ENCODE results near the gene CACNA1B. TPM values are rescaled to one million over a fixed set of nuclear protein-coding genes. Genes with fewer than 3 reads are reported as not detected.

CACNA1B gene
- polyA plus RNA-seq, 2 of the 4 experiments (the other 2 are of a cell fraction) = 0.03 to 0.06 TPM

DNA sequence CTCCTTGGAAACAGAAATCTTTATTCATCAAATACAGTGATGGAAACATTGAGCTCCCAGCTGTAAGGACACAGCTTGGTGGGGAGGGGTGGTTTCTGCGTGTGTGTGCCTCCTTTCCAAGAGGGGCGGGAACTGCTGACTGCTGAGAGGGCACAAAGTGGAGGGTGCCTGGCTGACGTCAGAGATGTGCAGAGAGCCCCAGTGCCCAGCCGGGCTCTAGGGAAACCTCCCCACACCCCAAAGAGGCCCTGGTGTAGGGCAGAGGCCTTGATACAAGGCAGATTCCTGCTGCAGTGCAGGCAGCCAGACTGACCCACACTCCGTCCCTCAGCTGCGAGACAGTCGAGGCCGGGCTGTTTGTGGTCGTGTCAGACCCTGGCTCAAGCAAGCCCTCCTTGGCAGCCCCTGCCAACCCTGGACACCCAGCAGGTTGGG lies 191.0 kb downstream of the CACNA1B start (continued):
- TF ChIP-seq, protein P1, sequence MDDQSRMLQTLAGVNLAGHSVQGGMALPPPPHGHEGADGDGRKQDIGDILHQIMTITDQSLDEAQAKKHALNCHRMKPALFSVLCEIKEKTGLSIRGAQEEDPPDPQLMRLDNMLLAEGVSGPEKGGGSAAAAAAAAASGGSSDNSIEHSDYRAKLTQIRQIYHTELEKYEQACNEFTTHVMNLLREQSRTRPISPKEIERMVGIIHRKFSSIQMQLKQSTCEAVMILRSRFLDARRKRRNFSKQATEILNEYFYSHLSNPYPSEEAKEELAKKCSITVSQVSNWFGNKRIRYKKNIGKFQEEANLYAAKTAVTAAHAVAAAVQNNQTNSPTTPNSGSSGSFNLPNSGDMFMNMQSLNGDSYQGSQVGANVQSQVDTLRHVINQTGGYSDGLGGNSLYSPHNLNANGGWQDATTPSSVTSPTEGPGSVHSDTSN (IDR thresholded peaks at IDR 0.05) = no peak
- TF ChIP-seq, protein P2, sequence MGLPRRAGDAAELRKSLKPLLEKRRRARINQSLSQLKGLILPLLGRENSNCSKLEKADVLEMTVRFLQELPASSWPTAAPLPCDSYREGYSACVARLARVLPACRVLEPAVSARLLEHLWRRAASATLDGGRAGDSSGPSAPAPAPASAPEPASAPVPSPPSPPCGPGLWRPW (IDR thresholded peaks at IDR 0.05) = no peak
- TF ChIP-seq, protein P3, sequence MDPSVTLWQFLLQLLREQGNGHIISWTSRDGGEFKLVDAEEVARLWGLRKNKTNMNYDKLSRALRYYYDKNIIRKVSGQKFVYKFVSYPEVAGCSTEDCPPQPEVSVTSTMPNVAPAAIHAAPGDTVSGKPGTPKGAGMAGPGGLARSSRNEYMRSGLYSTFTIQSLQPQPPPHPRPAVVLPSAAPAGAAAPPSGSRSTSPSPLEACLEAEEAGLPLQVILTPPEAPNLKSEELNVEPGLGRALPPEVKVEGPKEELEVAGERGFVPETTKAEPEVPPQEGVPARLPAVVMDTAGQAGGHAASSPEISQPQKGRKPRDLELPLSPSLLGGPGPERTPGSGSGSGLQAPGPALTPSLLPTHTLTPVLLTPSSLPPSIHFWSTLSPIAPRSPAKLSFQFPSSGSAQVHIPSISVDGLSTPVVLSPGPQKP (IDR thresholded peaks at IDR 0.05; ENCODE audit: low read depth, low read length) = no peak
- TF ChIP-seq RCOR1 (IDR thresholded peaks at IDR 0.05; ENCODE audit: low read depth, low read length) = no peak
- TF ChIP-seq, protein P4, sequence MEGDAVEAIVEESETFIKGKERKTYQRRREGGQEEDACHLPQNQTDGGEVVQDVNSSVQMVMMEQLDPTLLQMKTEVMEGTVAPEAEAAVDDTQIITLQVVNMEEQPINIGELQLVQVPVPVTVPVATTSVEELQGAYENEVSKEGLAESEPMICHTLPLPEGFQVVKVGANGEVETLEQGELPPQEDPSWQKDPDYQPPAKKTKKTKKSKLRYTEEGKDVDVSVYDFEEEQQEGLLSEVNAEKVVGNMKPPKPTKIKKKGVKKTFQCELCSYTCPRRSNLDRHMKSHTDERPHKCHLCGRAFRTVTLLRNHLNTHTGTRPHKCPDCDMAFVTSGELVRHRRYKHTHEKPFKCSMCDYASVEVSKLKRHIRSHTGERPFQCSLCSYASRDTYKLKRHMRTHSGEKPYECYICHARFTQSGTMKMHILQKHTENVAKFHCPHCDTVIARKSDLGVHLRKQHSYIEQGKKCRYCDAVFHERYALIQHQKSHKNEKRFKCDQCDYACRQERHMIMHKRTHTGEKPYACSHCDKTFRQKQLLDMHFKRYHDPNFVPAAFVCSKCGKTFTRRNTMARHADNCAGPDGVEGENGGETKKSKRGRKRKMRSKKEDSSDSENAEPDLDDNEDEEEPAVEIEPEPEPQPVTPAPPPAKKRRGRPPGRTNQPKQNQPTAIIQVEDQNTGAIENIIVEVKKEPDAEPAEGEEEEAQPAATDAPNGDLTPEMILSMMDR (IDR thresholded peaks at IDR 0.05) = no peak
- TF ChIP-seq, protein P5, sequence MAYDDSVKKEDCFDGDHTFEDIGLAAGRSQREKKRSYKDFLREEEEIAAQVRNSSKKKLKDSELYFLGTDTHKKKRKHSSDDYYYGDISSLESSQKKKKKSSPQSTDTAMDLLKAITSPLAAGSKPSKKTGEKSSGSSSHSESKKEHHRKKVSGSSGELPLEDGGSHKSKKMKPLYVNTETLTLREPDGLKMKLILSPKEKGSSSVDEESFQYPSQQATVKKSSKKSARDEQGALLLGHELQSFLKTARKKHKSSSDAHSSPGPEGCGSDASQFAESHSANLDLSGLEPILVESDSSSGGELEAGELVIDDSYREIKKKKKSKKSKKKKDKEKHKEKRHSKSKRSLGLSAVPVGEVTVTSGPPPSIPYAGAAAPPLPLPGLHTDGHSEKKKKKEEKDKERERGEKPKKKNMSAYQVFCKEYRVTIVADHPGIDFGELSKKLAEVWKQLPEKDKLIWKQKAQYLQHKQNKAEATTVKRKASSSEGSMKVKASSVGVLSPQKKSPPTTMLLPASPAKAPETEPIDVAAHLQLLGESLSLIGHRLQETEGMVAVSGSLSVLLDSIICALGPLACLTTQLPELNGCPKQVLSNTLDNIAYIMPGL (CRISPR knock-in tag; IDR thresholded peaks at IDR 0.05; ENCODE audit: borderline replicate concordance) = no peak

DNA sequence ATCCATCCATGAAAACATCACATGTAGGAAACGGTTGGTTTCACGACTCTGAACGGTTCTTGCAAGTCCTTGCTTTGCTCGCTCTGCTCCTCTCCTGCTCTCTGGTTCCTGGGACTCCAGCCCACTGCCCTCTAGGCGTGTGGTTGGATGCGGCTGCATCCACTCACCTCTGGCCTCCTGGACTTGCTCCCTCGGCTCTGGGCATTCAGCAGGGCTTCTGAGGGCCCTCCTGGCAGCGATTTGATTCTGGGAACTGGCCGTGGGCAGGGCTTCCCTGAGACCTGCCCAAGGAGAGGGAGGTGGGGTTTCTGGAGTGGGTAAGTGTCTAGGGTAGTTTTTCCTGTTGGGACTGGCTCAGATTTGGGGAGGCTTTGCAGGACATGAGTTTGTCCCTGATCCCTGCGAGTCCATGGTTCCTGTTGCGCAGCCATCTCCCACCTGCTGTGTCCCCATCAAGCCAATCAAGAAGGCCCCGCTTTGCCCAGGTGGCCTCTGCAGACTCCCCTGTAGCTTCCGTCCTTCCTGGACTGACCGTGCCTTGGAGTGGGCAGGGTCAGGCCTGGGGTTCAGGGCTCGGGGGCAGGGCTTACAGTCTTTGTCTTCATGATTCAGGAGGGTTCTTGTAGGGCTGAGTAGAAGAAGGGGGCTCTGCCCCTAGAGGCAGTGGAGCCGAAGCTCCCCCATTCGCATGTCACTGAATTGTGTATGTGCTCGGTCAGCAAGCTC lies 192.3 kb downstream of the CACNA1B start:
- WGBS (ENCODE audit: missing lambda C conversion rate) = 53% methylated on average over 18 of the region's 18 CpGs
- FAIRE-seq (no peak), ATAC-seq (no peak), DNase-seq (ENCODE audit: low read depth in 1 of 2, low spot score in 1 of 2) (no peak)
- TF ChIP-seq EHF (CRISPR knock-in tag; IDR thresholded peaks at IDR 0.05) (no peak), RFX5 (IDR thresholded peaks at IDR 0.05) (no peak), EHMT2 (IDR thresholded peaks at IDR 0.05; ENCODE audit: low read depth) (no peak), CBX8 (IDR thresholded peaks at IDR 0.05) (no peak), MAZ (IDR thresholded peaks at IDR 0.05; ENCODE audit: borderline replicate concordance, low read depth, low read length) (no peak), RCOR1 (IDR thresholded peaks at IDR 0.05; ENCODE audit: low read depth, low read length) (no peak), KDM5A (IDR thresholded peaks at IDR 0.05) (no peak), POLR2A (IDR thresholded peaks at IDR 0.05; ENCODE audit: low read length) (no peak), FOSL2 (IDR thresholded peaks at IDR 0.05) (no peak), FOSL2 (CRISPR knock-in tag; IDR thresholded peaks at IDR 0.05) (no peak), TFCP2L1 (CRISPR knock-in tag; IDR thresholded peaks at IDR 0.05) (no peak), HOXB13 (CRISPR knock-in tag; IDR thresholded peaks at IDR 0.05; ENCODE audit: low read depth) (no peak), SREBF2 (IDR thresholded peaks at IDR 0.05) (no peak)
- TF ChIP-seq, protein P6, sequence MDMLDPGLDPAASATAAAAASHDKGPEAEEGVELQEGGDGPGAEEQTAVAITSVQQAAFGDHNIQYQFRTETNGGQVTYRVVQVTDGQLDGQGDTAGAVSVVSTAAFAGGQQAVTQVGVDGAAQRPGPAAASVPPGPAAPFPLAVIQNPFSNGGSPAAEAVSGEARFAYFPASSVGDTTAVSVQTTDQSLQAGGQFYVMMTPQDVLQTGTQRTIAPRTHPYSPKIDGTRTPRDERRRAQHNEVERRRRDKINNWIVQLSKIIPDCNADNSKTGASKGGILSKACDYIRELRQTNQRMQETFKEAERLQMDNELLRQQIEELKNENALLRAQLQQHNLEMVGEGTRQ (IDR thresholded peaks at IDR 0.05) = no peak
- Histone ChIP-seq H3K9me3 (no peaks in the 10 kb centered on the region), H3K27ac (no peak overlapping the region), H3K4me2 (no peak overlapping the region), H3K4me1 (no peaks in the 10 kb centered on the region), H3K4me3 (no peak overlapping the region)
- POLR2A ChIA-PET = no interaction called here
- CTCF ChIA-PET = no interaction called here
